HG03558 (cell line): ENCODE results near the gene ZNF749.
"Not testable (repeated sequence)": the region's sequence is repeated elsewhere in the genome, so short reads cannot be mapped to it uniquely, and the experiment has no call there.

ENCODE experiments used
- ATAC-seq: cut with Tn5 transposase; IDR thresholded peaks from one replicate; pipeline ENCODE4 v1.9.1; 2021; ENCODE audit warnings: moderate number of reproducible peaks; ENCODE audit not compliant: unreplicated experiment; ENCODE audit errors: extremely low read depth

ZNF749 gene

DNA sequence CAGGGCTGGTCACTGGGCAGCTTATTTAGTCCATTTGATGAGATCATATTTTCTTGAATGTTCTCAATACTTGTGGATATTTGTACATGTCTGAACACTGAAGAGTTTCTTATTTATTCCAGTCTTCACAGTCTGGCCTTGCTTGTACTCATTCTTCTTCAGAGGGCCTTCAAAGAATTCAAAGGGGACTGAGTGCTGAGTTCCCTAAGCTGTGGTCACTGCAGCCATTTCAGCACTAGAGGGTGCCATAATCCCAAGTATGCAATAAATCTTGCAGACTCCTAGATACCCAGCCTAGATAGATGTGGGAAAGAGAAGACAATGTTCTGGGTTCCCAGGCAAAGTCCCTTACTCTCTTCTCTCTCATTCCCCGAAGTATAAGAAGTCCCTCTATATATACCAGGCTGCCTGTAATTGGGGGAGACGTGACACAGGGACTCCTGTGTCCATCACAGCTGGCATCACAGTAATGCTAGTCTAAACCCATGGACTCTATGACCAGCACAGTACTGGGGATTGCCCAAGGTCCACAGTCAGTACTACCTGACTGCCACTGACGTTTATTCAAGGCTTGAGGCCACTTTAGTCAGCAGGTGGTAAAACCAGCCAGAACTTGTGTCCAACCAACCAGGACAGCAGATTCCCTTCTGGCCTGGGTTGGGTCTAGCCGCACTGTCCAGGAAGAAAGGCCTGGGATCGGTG is 30.7 kb downstream of the ZNF749 start:
- no peak for ATAC-seq

DNA sequence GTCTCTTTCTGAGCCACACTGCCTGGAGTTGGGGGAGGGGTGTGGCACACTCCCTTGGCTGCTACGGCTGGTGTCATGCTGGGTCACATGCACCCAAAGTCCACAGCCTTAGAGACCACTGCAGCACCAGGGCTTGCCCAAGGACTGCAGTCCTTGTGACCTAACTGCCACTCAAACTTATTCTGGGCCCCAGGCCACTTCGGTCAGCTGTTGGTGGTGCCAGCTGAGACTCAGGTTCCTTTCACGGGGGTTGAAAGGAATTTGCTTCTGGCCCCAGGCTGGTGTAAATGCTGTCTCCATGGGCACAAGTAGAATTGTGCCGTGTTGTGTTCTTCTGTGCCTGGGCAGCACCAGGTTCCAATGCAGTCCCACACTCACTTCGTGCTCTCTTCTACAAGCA is 31.4 kb downstream of the ZNF749 start:
- no peak for ATAC-seq

GRCh38 chr19:57473646-57474045 is 38.5 kb downstream of the ZNF749 start:
- ATAC-seq, result no peak

DNA sequence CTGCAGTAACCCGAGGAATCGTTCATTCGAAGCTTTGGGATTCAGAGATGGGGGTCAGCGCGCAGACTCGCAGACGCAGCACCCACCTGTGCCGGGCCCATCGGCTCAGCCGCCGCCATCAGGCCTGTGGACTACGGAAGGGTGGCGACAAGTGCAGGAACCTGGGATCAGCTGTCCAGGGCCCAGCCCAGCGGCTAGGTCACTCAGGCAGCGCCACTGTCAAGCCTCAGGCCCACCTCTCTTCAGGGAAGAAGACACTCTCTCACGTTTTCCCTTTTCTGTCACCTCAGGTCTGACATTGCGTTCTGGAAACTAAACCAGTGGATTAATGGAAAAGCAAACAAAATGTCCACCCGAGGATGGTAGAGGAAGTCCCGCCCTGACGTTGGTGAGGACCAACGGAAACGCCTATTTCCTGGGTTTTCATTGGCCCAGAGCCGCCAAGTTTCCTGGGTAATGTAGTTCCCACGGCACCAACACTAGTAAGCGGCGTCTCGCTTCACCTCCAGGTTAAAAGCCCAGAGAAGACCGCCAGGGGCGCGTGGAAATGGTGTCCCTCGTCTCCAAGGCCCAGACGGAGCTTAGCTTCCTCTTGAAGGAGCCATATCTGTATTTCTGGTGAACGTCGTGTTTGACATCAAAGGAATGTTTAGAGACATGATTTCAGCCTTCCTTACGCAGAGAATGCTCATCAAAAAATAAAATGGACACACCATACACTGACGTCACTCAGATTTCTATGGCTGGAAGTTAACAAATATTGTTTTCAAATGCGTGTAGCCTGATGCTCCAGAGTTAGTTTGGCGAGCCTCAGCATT is 42.3 kb downstream of the ZNF749 start, which contains the start of gene ZNF772:
TSS of gene ZNF772 (minus strand) at position 376 of the 818 bp plus-strand sequence. CDS start at position 119, 257 bp downstream.
- ATAC-seq, result peak; percentile 59

- peak; percentile 87 for ATAC-seq
Observed at GRCh38 chr19:57487477-57488298, 52.6 kb downstream of the ZNF749 start, which contains the start of gene ZNF419. Gene ZNF419, plus strand, starts transcription at chr19:57487750. Its CDS starts 201 bp downstream, at chr19:57487951.

GRCh38 chr19:57488299-57488644 is 53.1 kb downstream of the ZNF749 start:
- not testable (repeated sequence) for ATAC-seq
